Endothelial cell of umbilical vein (primary cell): ENCODE measurements around the gene RANGAP1. TPM values are rescaled to one million over a fixed set of nuclear protein-coding genes. Genes with fewer than 3 reads are reported as not detected.

Source experiments
- BruUV-seq: library from RNA; stranded (reverse); fragments of 400-500 nt; replicated peaks from 2 replicates; lab custom pipeline; 2021; lab: Mats Ljungman, UMichigan
- CTCF ChIA-PET: fragments of 300-600, 350-600 bp; sonication (Branson Sonifier 250); formaldehyde crosslinking; loops from one replicate; lab custom pipeline; 2021; ENCODE audit warnings: antibody characterized with exemption, inconsistent platforms; lab: Charles Lee
- POLR2A ChIA-PET: fragments of 300-600, 350-600 bp; sonication (Branson Sonifier 250); formaldehyde crosslinking; loops from one replicate; lab custom pipeline; 2021; ENCODE audit warnings: antibody characterized with exemption, inconsistent platforms; lab: Charles Lee
- DNase-seq: peaks from one replicate; pipeline ENCODE4 v3.0.0-alpha.2; 2011; ENCODE audit warnings: low read depth, low spot score
- FAIRE-seq: peaks from 2 replicates; lab custom pipeline; 2011; peaks lifted over from hg19 to GRCh38; lab: Jason Lieb, UNC
- H2AFZ ChIP-seq: 2 replicates; pipeline ENCODE4 v1.6.0; 2012; ENCODE audit warnings: low read depth, low read length, control low read depth, inconsistent platforms
- H3K27ac ChIP-seq: 2 replicates; pipeline ENCODE4 v1.5.1; 2011; ENCODE audit warnings: low read depth, mild to moderate bottlenecking, control low read depth, low read length, moderate library complexity; ENCODE audit not compliant: insufficient read depth
- H3K27me3 ChIP-seq, 2 experiments: 2 replicates each; pipeline versions ENCODE4 v1.6.0 to v1.6.1; 2011; ENCODE audit warnings: low read length in 2 of 2, mixed read lengths in 1 of 2; ENCODE audit not compliant: control insufficient read depth in 2 of 2, insufficient read depth in 2 of 2
- H3K36me3 ChIP-seq, 2 experiments: 2 replicates in 1 of 2; 3 replicates in 1 of 2; pipeline ENCODE4 v1.5.1; 2011; ENCODE audit warnings: low read length in 2 of 2, mild to moderate bottlenecking in 1 of 2, moderate library complexity in 1 of 2; ENCODE audit not compliant: control insufficient read depth in 2 of 2, insufficient read depth in 2 of 2; ENCODE audit errors: extremely low read depth in 1 of 2
- H3K4me1 ChIP-seq: 3 replicates; pipeline ENCODE4 v1.5.1; 2011; ENCODE audit warnings: mild to moderate bottlenecking, low read length; ENCODE audit not compliant: control insufficient read depth, insufficient read depth; ENCODE audit errors: extremely low read depth
- H3K4me2 ChIP-seq: 2 replicates; pipeline ENCODE4 v1.6.1; 2011; ENCODE audit warnings: low read length, control low read depth, mixed read lengths; ENCODE audit not compliant: insufficient read depth
- H3K4me3 ChIP-seq, 3 experiments: fragments of 200-600 bp in 1 of 3; sonication (generic), shearing (Covaris generic) in 1 of 3; replicated peaks in 1 of 3; 2 replicates each; pipeline ENCODE4 v1.5.1; 2011 to 2016; ENCODE audit warnings: control low read depth in 3 of 3, low read length in 3 of 3, mild to moderate bottlenecking in 2 of 3, inconsistent platforms in 1 of 3, low read depth in 1 of 3, moderate library complexity in 1 of 3; ENCODE audit not compliant: insufficient read depth in 1 of 3
- H3K79me2 ChIP-seq: 2 replicates; pipeline ENCODE4 v1.6.0; 2012; ENCODE audit warnings: low read length, inconsistent platforms; ENCODE audit not compliant: control insufficient read depth, insufficient read depth
- H3K9ac ChIP-seq: replicated peaks from 2 replicates; pipeline ENCODE3; 2011; ENCODE audit warnings: low read length, control low read depth; ENCODE audit not compliant: insufficient read depth; ENCODE audit errors: extremely low read depth
- H3K9me1 ChIP-seq: replicated peaks from 3 replicates; pipeline ENCODE4 v1.6.0; 2011; ENCODE audit warnings: mild to moderate bottlenecking, low read length; ENCODE audit not compliant: control insufficient read depth, insufficient read depth; ENCODE audit errors: extremely low read depth
- H3K9me3 ChIP-seq: replicated peaks from 2 replicates; pipeline ENCODE4 v1.5.1; 2012; ENCODE audit warnings: low read length, inconsistent platforms; ENCODE audit not compliant: control insufficient read depth, insufficient read depth
- H4K20me1 ChIP-seq: replicated peaks from 2 replicates; pipeline ENCODE3; 2011; ENCODE audit warnings: mild to moderate bottlenecking, low read length; ENCODE audit not compliant: control insufficient read depth, insufficient read depth; ENCODE audit errors: extremely low read depth
- CTCF ChIP-seq, 2 donors: IDR thresholded peaks; 1 replicate in 1 of 2; 2 replicates in 1 of 2; pipeline ENCODE4 v1.5.1; 2011; ENCODE audit warnings: low read length in 2 of 2, mild to moderate bottlenecking in 2 of 2, moderate library complexity in 2 of 2, control low read depth in 1 of 2, inconsistent platforms in 1 of 2, low read depth in 1 of 2; ENCODE audit not compliant: insufficient read depth in 1 of 2; ENCODE audit errors: extremely low read depth in 1 of 2
- EZH2 ChIP-seq: IDR thresholded peaks from 2 replicates; pipeline ENCODE4 v1.6.1; 2012; ENCODE audit warnings: borderline replicate concordance, low read depth, mild to moderate bottlenecking, moderate library complexity, low read length, inconsistent platforms; ENCODE audit not compliant: severe bottlenecking
- FOS ChIP-seq: IDR thresholded peaks from 2 replicates; pipeline ENCODE4 v1.6.1; 2011; ENCODE audit warnings: mild to moderate bottlenecking, low read length, moderate library complexity, borderline replicate concordance; ENCODE audit not compliant: insufficient read depth
- GATA2 ChIP-seq: IDR thresholded peaks from 2 replicates; pipeline ENCODE4 v1.7.0; 2011; ENCODE audit warnings: low read depth, mild to moderate bottlenecking, moderate library complexity, mixed read lengths, low read length; ENCODE audit not compliant: insufficient read length, insufficient read depth
- JUN ChIP-seq: IDR thresholded peaks from 2 replicates; pipeline ENCODE4 v1.6.1; 2011; ENCODE audit warnings: borderline replicate concordance, low read depth; ENCODE audit not compliant: insufficient read length, insufficient read depth
- MAX ChIP-seq: IDR thresholded peaks from 2 replicates; pipeline ENCODE4 v1.6.1; 2011; ENCODE audit not compliant: insufficient read depth, insufficient read length
- MYC ChIP-seq: IDR thresholded peaks from one replicate; pipeline ENCODE4 v1.6.1; 2011; ENCODE audit warnings: mild to moderate bottlenecking, low read depth, low read length
- POLR2A ChIP-seq: IDR thresholded peaks from 2 replicates; pipeline ENCODE4 v1.6.1; 2012; ENCODE audit warnings: low read depth, mild to moderate bottlenecking, control low read depth, low read length
- POLR2AphosphoS5 ChIP-seq: IDR thresholded peaks from 2 replicates; pipeline ENCODE4 v1.6.1; 2012; ENCODE audit warnings: low read depth, mild to moderate bottlenecking, control low read depth, low read length, moderate library complexity; ENCODE audit not compliant: insufficient read depth
- dilution Hi-C: fragments of 300-500 bp; cut with MboI; formaldehyde crosslinking; loops from one replicate; pipeline ENCODE4 v1.15.0; 2019; ENCODE audit warnings: low sequenced_read_pairs; ENCODE audit not compliant: extremely low pct_ligation_motif_present
- intact Hi-C: fragments of 100-400 bp; cut with micrococcal nuclease; formaldehyde crosslinking; loops from one replicate; pipeline ENCODE4 v1.10.0; 2022
- polyA plus RNA-seq, 4 experiments: library from polyadenylated mRNA; depleted of rRNA in 3 of 4; stranded (reverse) in 3 of 4; unstranded in 1 of 4; fragments of >200 nt; gene quantifications; 2 replicates each; pipeline versions ENCODE4 v1.2.1 to v1.2.3, GENCODE V29; 2011 to 2012; ENCODE audit warnings: missing spikeins in 1 of 4
- total RNA-seq: library from RNA; stranded (reverse); gene quantifications from 2 replicates; pipeline ENCODE4 v1.2.3, GENCODE V29; 2021

RANGAP1 gene
- total and polyA plus RNA-seq, 2 donors (not counting 3 experiments of a cell fraction or from before 2014, with no cell fraction given): 169 to 182 TPM

GRCh38 chr22:41273128-41273527, 12.9 kb downstream of the RANGAP1 start:
- DNase-seq (no peak), FAIRE-seq (no peak)
- Histone ChIP-seq H3K36me3 (peaks cover 30 to 42% of the 10 kb centered on the region in 2 experiments), H3K79me2 (peaks cover 49% of the 10 kb centered on the region), H3K27ac (no peak overlapping the region), H3K4me3 (no peak overlapping the region), H3K9me3 (no peaks in the 10 kb centered on the region), H3K4me2 (no peak overlapping the region), H4K20me1 (no peaks in the 10 kb centered on the region), H3K4me1 (no peaks in the 10 kb centered on the region), H3K9me1 (no peaks in the 10 kb centered on the region), H3K27me3 (no peaks in the 10 kb centered on the region), H2AFZ (no peak overlapping the region), H3K9ac (no peak overlapping the region)
- intact Hi-C loops (no loop called here), dilution Hi-C loops (no loop called here)
- ChIA-PET POLR2A (no interaction called here), CTCF (interaction anchor here (0.9 to 2.1 kb wide), 3 partner anchors 9 to 28 kb away, joined by 3 to 10 read pairs (median 3); partner anchors contain the start of gene ZC3H7B)
- TF ChIP-seq POLR2AphosphoS5 (no peak), EZH2 (no peak), MYC (no peak), CTCF (IDR thresholded peaks at IDR 0.05; ENCODE audit: extremely low read depth in 1 of 2, insufficient read depth in 1 of 2, low read depth in 1 of 2, low read length in 2 of 2) (no peak), POLR2A (no peak), JUN (no peak), MAX (no peak), GATA2 (no peak), FOS (no peak)
- no TSS peak for BruUV-seq
